Activated CD8-positive, alpha-beta T cell treated with anti-CD3 and anti-CD28 coated beads for 36 hours (primary cell): ENCODE results near the gene FBXO15. TPM values are rescaled to one million over a fixed set of nuclear protein-coding genes. Genes with fewer than 3 reads are reported as not detected.

Experiments
- ATAC-seq: fragments of 200-7000 bp; cut with Tn5 transposase; one replicate; pipeline ENCODE4 v1.10.0; 2021; ENCODE audit warnings: mild to moderate bottlenecking, moderate library complexity
- CTCF ChIA-PET: fragments of 350-600 bp; sonication (Branson Sonifier 250); formaldehyde crosslinking; loops from one replicate; lab custom pipeline; 2021; ENCODE audit warnings: antibody characterized with exemption; lab: Charles Lee
- POLR2A ChIA-PET: fragments of 350-600 bp; sonication (Branson Sonifier 250); formaldehyde crosslinking; loops from one replicate; lab custom pipeline; 2021; ENCODE audit warnings: antibody characterized with exemption; lab: Charles Lee
- DNase-seq: peaks from one replicate; pipeline ENCODE4 v3.0.0-alpha.2; 2020
- H3K27ac Mint-ChIP-seq: one replicate; pipeline ENCODE4 v1.8.0; 2021; ENCODE audit warnings: mild to moderate bottlenecking, mixed read lengths
- H3K27me3 Mint-ChIP-seq: one replicate; pipeline ENCODE4 v1.8.0; 2021; ENCODE audit warnings: mixed read lengths
- H3K36me3 Mint-ChIP-seq: one replicate; pipeline ENCODE4 v1.8.0; 2021; ENCODE audit warnings: low read depth, mixed read lengths
- H3K4me1 Mint-ChIP-seq: one replicate; pipeline ENCODE4 v1.8.0; 2021; ENCODE audit warnings: low read depth, mixed read lengths
- H3K4me3 Mint-ChIP-seq: one replicate; pipeline ENCODE4 v1.8.0; 2021; ENCODE audit warnings: mild to moderate bottlenecking, moderate library complexity, mixed read lengths
- H3K9me3 Mint-ChIP-seq: one replicate; pipeline ENCODE4 v1.8.0; 2021; ENCODE audit warnings: mixed read lengths
- intact Hi-C: fragments of 100-400 bp; cut with micrococcal nuclease; formaldehyde crosslinking; loops from one replicate; pipeline ENCODE4 v1.10.0; 2022
- total RNA-seq, 2 experiments: library from RNA; stranded (reverse); gene quantifications; one replicate each; pipeline ENCODE4 v1.2.3, GENCODE V29; 2021
- TF ChIP-seq, protein P1 (sequence below): fragments of 200-600 bp; IDR thresholded peaks from one replicate; pipeline ENCODE4 v1.8.0; 2022; ENCODE audit warnings: antibody characterized with exemption, mild to moderate bottlenecking

Gene FBXO15
- total RNA-seq, 2 experiments from 2014 or later = 2.1 TPM

DNA sequence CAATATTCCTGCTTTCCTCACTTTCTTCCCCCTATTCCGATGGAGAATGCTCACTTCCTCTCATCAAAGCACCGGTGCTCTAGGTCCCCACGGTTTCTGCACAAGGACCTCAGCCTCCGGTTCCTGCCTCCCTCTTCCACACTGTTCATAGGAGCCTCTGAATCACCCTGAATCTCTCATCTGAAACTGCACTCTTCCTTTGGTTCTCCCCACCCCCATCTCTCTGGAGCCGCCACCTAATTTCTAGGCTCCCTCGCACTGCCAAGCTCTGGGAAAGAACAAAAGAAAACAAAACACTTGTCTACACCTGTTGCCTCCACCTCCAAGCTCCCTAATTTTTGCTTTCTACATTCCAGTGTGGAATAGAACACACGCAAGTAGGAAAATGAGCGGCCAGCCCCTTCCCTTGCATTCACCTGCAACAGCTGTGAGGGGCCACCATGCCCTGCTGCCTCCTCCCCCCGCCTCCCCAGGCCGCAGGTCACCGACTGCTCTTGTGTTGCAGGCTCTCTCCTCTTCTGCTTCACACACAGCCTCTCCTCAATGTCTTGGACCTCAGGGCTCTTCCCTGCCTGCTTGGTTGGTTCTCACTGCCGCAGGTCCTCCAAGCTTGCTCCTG is 9.6 kb downstream of the FBXO15 start:
- H3K4me1 Mint-ChIP-seq = peaks cover 41% of the 10 kb centered on the region
- no peak for DNase-seq
- no peak for ATAC-seq
- intact Hi-C loops = no loop called here
- no peaks in the 10 kb centered on the region for H3K9me3 Mint-ChIP-seq
- H3K27ac Mint-ChIP-seq = peak overlapping the region; percentile 94
- CTCF ChIA-PET = interaction anchor here (1.3 to 5.0 kb wide), 3 partner anchors 13 to 55 kb away, joined by 6 to 30 read pairs (median 13); no protein-coding TSS in a partner anchor
- H3K36me3 Mint-ChIP-seq = no peaks in the 10 kb centered on the region
- H3K4me3 Mint-ChIP-seq = no peak overlapping the region
- POLR2A ChIA-PET = no interaction called here
- H3K27me3 Mint-ChIP-seq = no peaks in the 10 kb centered on the region
- TF ChIP-seq, protein P1, sequence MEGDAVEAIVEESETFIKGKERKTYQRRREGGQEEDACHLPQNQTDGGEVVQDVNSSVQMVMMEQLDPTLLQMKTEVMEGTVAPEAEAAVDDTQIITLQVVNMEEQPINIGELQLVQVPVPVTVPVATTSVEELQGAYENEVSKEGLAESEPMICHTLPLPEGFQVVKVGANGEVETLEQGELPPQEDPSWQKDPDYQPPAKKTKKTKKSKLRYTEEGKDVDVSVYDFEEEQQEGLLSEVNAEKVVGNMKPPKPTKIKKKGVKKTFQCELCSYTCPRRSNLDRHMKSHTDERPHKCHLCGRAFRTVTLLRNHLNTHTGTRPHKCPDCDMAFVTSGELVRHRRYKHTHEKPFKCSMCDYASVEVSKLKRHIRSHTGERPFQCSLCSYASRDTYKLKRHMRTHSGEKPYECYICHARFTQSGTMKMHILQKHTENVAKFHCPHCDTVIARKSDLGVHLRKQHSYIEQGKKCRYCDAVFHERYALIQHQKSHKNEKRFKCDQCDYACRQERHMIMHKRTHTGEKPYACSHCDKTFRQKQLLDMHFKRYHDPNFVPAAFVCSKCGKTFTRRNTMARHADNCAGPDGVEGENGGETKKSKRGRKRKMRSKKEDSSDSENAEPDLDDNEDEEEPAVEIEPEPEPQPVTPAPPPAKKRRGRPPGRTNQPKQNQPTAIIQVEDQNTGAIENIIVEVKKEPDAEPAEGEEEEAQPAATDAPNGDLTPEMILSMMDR = no peak

DNA sequence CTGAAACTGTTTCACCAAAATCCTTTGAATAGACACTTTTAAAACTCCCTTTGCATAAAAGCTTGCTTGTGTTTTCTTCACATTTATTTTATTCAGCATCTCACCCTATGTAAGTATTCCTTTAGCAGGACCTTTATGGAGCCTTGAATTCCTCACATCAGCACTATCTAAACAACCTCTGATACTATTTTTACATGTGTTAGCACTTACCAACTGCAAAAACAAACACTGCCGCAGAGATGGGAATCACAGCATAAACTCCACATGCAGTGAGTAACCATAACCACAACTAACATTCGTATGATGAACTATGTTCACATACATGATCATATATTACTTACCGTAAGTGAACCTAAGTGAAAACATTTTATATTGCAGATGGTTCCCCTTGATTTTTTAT is 15.4 kb downstream of the FBXO15 start:
- no peak overlapping the region for H3K27ac Mint-ChIP-seq
- DNase-seq (no peak), ATAC-seq (no peak)
- no peaks in the 10 kb centered on the region for H3K9me3 Mint-ChIP-seq
- intact Hi-C loops = no loop called here
- ChIA-PET POLR2A (interaction anchor here (1.3 kb wide), 1 partner anchor 19 kb away, joined by 3 read pairs; no protein-coding TSS in a partner anchor), CTCF (no interaction called here)
- no peak overlapping the region for H3K4me3 Mint-ChIP-seq
- TF ChIP-seq, protein P1 = no peak
- peaks cover 2% of the 10 kb centered on the region for H3K4me1 Mint-ChIP-seq
- H3K27me3 Mint-ChIP-seq = no peaks in the 10 kb centered on the region
- H3K36me3 Mint-ChIP-seq = no peaks in the 10 kb centered on the region

DNA sequence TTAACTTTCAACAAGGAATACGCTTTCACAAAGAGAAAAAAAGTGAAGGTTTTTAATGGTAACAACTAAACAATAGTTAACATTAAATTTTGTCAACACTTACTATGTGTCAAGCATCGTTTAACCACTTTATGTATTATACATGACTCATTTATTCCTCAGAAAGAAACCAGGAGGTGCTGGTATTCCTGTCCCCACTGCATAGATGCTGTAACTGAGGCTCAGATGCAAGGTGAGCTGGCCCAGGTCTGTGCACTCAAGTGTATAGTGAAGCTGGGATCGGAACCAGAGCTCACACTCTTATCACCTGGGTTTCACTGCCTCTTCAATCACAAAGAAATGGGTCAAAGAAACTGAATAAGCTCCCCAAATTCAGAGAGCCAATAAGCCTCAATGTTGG is 16.5 kb downstream of the FBXO15 start:
- ChIA-PET CTCF (interaction anchor here (1.2 to 1.3 kb wide), 2 partner anchors 8 to 14 kb away, joined by 4 read pairs; no protein-coding TSS in a partner anchor), POLR2A (interaction anchor here (1.3 to 1.5 kb wide), 2 partner anchors 8 to 20 kb away, joined by 3 to 5 read pairs; no protein-coding TSS in a partner anchor)
- intact Hi-C loops = no loop called here
- no peaks in the 10 kb centered on the region for H3K9me3 Mint-ChIP-seq
- ATAC-seq (peak; percentile 37), DNase-seq (no peak)
- no peaks in the 10 kb centered on the region for H3K27me3 Mint-ChIP-seq
- peaks cover 2% of the 10 kb centered on the region for H3K4me1 Mint-ChIP-seq
- no peaks in the 10 kb centered on the region for H3K36me3 Mint-ChIP-seq
- H3K27ac Mint-ChIP-seq = no peak overlapping the region
- TF ChIP-seq, protein P1 = no peak
- H3K4me3 Mint-ChIP-seq = no peak overlapping the region

DNA sequence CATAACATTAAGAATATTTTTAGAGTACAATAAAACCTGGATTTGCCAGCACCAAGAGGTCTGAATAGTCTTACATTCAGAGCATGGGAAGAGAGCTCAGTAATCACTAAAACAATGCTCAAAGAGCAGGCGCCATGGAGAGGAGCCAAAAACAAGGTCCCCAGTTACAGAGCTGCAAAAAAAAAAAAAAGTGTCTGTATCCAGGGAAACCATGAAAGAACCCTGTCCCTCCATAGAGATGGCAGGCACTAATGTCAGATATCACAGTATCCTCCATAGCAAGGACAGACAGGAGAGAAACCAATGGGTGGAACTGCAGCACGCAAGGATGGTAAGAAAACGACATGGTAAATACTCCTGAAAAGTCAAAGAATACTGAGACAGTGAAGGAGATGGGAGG is 19.5 kb downstream of the FBXO15 start:
- H3K27ac Mint-ChIP-seq = no peak overlapping the region
- H3K4me1 Mint-ChIP-seq = peaks cover 2% of the 10 kb centered on the region
- CTCF ChIA-PET = interaction anchor here (1.0 to 1.5 kb wide), 2 partner anchors 11 to 12 kb away, joined by 3 to 6 read pairs; no protein-coding TSS in a partner anchor
- H3K4me3 Mint-ChIP-seq = no peak overlapping the region
- no peaks in the 10 kb centered on the region for H3K27me3 Mint-ChIP-seq
- DNase-seq (no peak), ATAC-seq (no peak)
- H3K9me3 Mint-ChIP-seq = no peaks in the 10 kb centered on the region
- POLR2A ChIA-PET = no interaction called here
- intact Hi-C loops = no loop called here
- TF ChIP-seq, protein P1 = no peak
- H3K36me3 Mint-ChIP-seq = no peaks in the 10 kb centered on the region
